Stimulated activated CD8-positive, alpha-beta memory T cell treated with anti-CD3 and anti-CD28 coated beads, Interleukin-15, amount 100 ng/mL, for 24 hours (primary cell): Measurements from ENCODE around the gene SLC13A1.
"Not testable (repeated sequence)": the region's sequence is repeated elsewhere in the genome, so short reads cannot be mapped to it uniquely, and the experiment has no call there.

Experiments
- DNase-seq: peaks from one replicate; pipeline ENCODE4 v3.0.0-alpha.2; 2020; ENCODE audit warnings: low read depth

Gene SLC13A1

DNA sequence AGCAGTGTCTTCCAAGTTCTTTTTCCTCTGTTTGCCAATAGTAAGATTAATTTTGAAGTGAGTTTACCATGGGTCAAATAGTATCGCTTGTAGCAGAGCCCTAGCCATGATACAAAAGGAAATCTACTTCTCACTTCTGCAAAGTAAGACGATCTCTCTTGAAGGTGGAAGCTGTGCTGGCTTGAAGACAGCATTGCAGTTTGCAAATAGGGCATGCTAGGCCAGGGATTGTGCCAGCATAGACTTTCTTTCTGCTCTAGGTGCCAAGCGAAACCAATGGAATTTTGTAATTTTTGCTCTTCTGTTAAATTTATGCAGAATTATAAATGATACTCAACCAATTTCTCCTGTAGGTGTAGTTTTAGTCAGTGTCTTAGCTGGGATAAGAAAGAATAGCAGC is 74.5 kb downstream of the SLC13A1 start:
- no peak for DNase-seq

DNA sequence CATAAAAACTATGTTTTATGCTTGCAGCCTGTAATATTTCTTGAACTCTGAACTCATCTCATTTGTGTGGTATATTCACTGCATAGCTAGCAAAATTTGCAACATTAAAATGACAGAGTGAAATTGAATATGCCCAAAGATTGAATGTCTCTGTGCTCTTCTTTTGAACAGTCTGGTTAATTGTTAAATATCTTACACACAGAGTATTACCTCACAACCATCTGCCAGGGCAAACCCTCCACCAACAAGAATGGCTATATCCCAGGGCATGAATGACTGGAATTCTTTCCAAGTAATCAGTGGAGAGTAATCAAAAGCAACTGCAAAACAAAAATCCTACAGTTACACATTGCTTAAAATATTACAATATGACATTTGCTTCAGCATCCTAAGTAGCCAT is 76.9 kb downstream of the SLC13A1 start:
- DNase-seq, result no peak

DNA sequence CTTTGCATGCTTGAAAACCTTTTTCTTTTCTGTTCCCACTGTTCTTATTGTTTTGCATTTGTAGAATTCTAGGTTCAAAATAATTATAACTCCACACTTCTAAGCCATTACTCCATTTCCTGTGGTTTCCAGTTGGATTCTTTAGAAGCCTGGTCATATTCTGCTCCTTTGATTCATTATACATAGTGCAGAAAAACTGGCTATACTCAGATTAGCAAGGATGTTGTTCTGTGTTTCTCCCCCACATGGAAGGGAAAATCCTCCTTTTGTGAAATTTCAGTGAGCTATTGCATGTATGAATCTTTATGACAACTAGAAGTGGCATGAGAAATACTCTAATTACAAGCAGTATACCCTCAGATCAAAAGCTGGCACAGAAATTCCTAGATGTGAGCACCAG is 79.5 kb downstream of the SLC13A1 start:
- DNase-seq, result no peak

- no peak for DNase-seq
These were observed 84.4 kb downstream of the SLC13A1 start for GRCh38 chr7:123115331-123115730.

GRCh38 chr7:123114288-123114687 is 85.5 kb downstream of the SLC13A1 start:
- DNase-seq, result no peak

DNA sequence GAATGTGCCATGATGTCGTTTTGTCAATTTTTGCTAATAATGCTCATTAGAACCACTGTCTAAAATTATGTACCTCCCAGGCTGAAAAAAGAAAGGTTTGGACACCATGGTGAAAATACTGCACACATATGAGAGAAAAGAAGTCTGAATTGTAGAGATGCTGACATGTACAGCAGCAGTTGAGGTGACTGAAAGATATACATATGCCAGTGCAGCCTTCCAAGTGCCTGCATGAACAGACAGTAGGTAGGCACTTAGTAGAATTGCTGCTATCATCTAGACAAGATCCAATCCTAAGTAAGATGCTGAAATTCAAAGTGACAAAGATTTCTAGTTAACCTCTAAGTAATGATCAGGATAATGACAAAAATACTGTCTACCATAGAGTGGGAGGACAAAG is 86.9 kb downstream of the SLC13A1 start:
- no peak for DNase-seq

GRCh38 chr7:123099712-123100111 is 100.1 kb downstream of the SLC13A1 start:
- DNase-seq, result no peak

GRCh38 chr7:123096976-123097375 is 102.8 kb downstream of the SLC13A1 start:
- no peak for DNase-seq

DNA sequence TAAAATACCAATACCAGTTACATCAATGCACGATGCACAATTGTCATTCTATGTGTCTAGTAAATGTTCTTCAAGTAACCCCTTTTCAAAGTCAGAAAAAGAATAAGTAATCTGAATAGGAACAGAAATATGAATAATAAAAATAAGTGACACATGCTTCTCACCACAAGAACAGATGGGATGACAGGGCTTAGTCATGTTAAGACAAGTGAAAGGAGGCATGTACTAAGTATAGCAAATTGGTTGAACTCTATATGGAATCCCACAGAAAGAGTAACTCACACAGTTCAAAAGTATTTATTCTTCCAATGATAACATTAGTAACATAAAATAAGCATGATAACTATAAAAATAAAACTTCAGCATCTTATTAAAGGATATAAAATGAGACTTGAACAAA is 103.3 kb downstream of the SLC13A1 start:
- no peak for DNase-seq

DNA sequence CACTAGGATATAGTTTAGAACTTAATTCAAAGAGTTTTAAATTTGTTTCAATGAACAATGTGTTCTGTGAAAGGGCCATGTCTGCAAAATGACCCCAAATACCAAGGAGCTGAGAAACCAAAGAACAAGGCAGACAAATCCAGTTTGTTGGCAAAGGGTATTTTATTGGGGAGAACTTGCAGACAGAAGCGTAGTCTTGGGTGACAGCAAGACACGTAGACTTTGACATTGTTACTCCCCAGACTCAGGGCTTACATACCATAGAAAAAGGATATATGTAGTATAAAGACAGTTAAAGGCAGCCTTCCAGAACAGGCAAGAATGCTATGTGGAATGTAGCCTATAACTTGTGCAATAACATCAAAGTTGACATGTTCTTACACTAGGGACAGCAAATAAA is 109.3 kb downstream of the SLC13A1 start:
- no peak for DNase-seq

- not testable (repeated sequence) for DNase-seq
These were observed 112.9 kb downstream of the SLC13A1 start for GRCh38 chr7:123086910-123087309.

GRCh38 chr7:123084861-123085260 is 114.9 kb downstream of the SLC13A1 start:
- not testable (repeated sequence) for DNase-seq

DNA sequence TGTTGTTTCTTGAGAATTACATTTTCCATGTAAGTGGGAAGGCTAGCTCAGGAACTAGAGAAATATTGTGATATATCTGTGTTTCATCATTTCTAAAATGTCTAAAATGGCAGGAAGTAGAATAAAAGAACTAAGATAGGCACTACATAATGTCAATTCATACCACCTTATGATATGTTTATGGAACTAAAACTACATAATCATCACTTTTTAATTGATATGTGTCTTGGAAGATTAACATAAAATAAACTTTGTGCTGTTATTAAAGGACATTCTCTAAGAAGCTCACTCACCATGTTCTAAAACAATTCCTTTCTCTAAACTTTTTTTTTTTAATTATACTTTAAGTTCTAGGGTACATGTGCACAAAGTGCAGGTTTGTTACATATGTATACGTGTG is 120.7 kb downstream of the SLC13A1 start:
- DNase-seq, result no peak

DNA sequence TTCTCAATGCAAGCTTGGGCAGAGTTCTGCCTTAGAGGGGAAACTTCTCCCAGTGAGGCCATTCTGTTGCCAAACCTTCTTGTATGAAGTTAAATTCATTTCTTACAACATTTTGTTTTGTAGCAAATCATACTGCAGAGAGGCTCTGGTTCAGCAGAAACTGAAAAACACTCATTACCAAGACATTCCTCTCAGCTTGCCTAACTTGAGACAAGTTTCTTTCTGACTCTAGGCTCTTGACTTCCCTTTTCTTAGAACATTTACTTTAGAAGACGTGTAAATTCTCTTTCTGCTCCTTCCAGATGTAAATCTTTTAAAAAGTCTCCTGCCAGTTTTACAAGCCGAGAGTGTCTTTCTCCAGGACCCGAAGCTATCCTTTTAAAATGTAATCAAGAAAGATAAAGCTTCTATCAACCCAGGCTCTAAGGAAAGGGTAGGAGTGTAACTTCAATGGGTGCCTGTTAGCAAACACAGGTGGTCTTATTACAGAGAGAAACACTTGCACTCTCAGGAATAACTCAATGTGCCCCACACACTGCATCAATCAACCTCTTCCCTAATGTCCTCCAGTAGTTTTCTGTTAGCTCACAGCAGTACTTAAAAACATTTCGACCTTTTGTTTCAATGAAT is 123.8 kb downstream of the SLC13A1 start:
- DNase-seq, result no peak

- DNase-seq, result no peak
These were observed 129.0 kb downstream of the SLC13A1 start for GRCh38 chr7:123070702-123071286.

DNA sequence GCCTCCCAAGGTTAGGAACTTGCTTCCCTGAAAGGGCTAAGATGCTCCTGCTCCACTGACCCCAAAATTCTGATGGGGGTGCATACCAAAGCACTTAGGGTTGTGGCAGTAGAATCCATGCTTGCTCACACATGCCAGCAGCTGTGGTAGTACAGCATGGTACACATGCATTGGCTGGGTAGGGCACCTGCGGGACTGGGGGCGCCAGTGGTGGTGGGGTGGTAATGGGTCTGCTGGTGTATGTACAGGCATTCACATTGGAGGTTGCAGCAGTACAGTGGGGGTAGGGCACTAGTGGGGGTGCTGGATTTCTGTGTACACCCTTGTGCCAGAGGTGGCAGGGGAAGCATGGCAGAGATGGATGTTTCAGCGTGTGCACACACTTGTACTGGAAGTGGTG is 132.0 kb downstream of the SLC13A1 start:
- DNase-seq, result no peak
